ENCODE results near the gene FOXO4.

DNA sequence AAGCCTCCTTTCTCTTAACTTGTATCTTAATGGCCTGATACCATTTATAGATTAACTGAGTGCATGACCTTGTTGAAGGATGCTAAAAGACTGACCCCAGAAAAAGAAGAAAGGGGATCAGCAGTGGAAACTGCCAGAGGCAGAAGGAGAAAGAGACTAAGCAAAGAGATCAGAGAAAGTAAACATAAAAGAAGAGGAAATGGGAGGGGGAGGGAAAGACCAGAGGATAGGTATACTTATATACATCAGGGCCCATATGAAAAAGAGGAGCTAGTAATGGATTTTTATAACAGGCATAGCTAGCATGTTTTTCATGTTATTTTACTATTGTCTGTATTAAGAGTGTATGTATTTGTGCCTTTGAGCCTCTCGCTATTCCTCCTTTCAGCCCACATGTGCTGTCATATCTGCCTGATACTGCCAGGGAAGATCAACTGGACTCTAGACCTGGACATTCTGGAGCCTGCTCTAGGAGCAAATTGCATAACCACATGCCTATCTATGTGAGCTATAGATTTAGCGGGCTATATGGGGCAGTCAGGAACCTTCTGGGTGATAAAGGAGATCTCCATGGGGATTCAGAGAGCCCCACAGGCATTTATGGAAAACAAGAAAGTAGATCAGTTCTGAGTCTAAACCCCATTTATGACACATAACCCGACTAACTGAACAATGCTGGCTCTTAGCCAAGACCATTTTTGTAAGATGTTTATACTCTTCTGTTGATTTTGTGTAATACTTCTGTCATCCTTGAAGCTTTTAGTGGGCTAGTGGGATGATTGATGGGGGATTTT lies 14.1 kb upstream of the FOXO4 start:
- TF ChIP-seq NR1H2 (CRISPR knock-in tag; IDR thresholded peaks at IDR 0.05) (no peak), ETV6 (CRISPR knock-in tag; IDR thresholded peaks at IDR 0.05) (no peak), SP1 (CRISPR knock-in tag; conservative IDR thresholded peaks at IDR 0.05) (no peak), GABPB1 (CRISPR knock-in tag; IDR thresholded peaks at IDR 0.05) (no peak), TP53 (CRISPR knock-in tag; IDR thresholded peaks at IDR 0.05) (no peak), NFE2L1 (CRISPR knock-in tag; IDR thresholded peaks at IDR 0.05) (no peak), NR2C2 (CRISPR knock-in tag; IDR thresholded peaks at IDR 0.05) (no peak), ATF1 (CRISPR knock-in tag; IDR thresholded peaks at IDR 0.05) (no peak), ELF4 (CRISPR knock-in tag; IDR thresholded peaks at IDR 0.05; ENCODE audit: low read depth) (no peak), ZNF396 (CRISPR knock-in tag; IDR thresholded peaks at IDR 0.05; ENCODE audit: borderline replicate concordance) (no peak)
- TF ChIP-seq, protein P1, sequence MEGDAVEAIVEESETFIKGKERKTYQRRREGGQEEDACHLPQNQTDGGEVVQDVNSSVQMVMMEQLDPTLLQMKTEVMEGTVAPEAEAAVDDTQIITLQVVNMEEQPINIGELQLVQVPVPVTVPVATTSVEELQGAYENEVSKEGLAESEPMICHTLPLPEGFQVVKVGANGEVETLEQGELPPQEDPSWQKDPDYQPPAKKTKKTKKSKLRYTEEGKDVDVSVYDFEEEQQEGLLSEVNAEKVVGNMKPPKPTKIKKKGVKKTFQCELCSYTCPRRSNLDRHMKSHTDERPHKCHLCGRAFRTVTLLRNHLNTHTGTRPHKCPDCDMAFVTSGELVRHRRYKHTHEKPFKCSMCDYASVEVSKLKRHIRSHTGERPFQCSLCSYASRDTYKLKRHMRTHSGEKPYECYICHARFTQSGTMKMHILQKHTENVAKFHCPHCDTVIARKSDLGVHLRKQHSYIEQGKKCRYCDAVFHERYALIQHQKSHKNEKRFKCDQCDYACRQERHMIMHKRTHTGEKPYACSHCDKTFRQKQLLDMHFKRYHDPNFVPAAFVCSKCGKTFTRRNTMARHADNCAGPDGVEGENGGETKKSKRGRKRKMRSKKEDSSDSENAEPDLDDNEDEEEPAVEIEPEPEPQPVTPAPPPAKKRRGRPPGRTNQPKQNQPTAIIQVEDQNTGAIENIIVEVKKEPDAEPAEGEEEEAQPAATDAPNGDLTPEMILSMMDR (IDR thresholded peaks at IDR 0.05) = no peak
- TF ChIP-seq, protein P2, sequence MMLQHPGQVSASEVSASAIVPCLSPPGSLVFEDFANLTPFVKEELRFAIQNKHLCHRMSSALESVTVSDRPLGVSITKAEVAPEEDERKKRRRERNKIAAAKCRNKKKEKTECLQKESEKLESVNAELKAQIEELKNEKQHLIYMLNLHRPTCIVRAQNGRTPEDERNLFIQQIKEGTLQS (CRISPR knock-in tag; conservative IDR thresholded peaks at IDR 0.05) = no peak
- TF ChIP-seq, protein P3, sequence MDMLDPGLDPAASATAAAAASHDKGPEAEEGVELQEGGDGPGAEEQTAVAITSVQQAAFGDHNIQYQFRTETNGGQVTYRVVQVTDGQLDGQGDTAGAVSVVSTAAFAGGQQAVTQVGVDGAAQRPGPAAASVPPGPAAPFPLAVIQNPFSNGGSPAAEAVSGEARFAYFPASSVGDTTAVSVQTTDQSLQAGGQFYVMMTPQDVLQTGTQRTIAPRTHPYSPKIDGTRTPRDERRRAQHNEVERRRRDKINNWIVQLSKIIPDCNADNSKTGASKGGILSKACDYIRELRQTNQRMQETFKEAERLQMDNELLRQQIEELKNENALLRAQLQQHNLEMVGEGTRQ (CRISPR knock-in tag; IDR thresholded peaks at IDR 0.05) = no peak
- TF ChIP-seq, protein P4, sequence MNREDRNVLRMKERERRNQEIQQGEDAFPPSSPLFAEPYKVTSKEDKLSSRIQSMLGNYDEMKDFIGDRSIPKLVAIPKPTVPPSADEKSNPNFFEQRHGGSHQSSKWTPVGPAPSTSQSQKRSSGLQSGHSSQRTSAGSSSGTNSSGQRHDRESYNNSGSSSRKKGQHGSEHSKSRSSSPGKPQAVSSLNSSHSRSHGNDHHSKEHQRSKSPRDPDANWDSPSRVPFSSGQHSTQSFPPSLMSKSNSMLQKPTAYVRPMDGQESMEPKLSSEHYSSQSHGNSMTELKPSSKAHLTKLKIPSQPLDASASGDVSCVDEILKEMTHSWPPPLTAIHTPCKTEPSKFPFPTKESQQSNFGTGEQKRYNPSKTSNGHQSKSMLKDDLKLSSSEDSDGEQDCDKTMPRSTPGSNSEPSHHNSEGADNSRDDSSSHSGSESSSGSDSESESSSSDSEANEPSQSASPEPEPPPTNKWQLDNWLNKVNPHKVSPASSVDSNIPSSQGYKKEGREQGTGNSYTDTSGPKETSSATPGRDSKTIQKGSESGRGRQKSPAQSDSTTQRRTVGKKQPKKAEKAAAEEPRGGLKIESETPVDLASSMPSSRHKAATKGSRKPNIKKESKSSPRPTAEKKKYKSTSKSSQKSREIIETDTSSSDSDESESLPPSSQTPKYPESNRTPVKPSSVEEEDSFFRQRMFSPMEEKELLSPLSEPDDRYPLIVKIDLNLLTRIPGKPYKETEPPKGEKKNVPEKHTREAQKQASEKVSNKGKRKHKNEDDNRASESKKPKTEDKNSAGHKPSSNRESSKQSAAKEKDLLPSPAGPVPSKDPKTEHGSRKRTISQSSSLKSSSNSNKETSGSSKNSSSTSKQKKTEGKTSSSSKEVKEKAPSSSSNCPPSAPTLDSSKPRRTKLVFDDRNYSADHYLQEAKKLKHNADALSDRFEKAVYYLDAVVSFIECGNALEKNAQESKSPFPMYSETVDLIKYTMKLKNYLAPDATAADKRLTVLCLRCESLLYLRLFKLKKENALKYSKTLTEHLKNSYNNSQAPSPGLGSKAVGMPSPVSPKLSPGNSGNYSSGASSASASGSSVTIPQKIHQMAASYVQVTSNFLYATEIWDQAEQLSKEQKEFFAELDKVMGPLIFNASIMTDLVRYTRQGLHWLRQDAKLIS (CRISPR knock-in tag; IDR thresholded peaks at IDR 0.05; ENCODE audit: borderline replicate concordance) = no peak
